ENCODE results near the gene MAN1A2. TPM values are rescaled to one million over a fixed set of nuclear protein-coding genes. Genes with fewer than 3 reads are reported as not detected.
"Not testable (repeated sequence)": the region's sequence is repeated elsewhere in the genome, so short reads cannot be mapped to it uniquely, and the experiment has no call there.

MAN1A2 gene
- total RNA-seq, 1 donor, result 51.0 TPM

DNA sequence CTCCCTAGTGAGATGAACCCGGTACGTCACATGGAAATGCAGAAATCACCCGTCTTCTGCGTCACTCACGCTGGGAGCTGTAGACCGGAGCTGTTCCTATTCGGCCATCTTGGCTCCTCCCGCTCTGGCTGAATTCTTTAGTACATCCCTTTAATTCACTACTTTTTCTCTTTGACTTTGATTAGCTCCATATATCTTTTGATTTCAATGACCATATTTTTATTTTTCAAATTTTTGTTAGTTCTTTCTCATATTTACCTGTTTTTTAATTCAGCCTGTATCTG is 8.7 kb upstream of the MAN1A2 start:
- H3K9me3 ChIP-seq (ENCODE audit: low read depth, low read length); H3K27ac ChIP-seq (ENCODE audit: low read depth, low read length); H2AFZ ChIP-seq (ENCODE audit: low read length); H3K4me3 ChIP-seq (ENCODE audit: insufficient read depth, low read length); H4K20me1 ChIP-seq (ENCODE audit: insufficient read depth, low read length); H3K36me3 ChIP-seq (ENCODE audit: insufficient read depth, low read length); DNase-seq (ENCODE audit: insufficient read length, low spot score, missing footprints); H3K4me1 ChIP-seq (ENCODE audit: insufficient read depth, low read length); H3K27me3 ChIP-seq (ENCODE audit: insufficient read depth, low read length); H3K4me2 ChIP-seq (ENCODE audit: insufficient read depth, low read length); H3K79me2 ChIP-seq (ENCODE audit: insufficient read depth, low read length): not testable (repeated sequence)

DNA sequence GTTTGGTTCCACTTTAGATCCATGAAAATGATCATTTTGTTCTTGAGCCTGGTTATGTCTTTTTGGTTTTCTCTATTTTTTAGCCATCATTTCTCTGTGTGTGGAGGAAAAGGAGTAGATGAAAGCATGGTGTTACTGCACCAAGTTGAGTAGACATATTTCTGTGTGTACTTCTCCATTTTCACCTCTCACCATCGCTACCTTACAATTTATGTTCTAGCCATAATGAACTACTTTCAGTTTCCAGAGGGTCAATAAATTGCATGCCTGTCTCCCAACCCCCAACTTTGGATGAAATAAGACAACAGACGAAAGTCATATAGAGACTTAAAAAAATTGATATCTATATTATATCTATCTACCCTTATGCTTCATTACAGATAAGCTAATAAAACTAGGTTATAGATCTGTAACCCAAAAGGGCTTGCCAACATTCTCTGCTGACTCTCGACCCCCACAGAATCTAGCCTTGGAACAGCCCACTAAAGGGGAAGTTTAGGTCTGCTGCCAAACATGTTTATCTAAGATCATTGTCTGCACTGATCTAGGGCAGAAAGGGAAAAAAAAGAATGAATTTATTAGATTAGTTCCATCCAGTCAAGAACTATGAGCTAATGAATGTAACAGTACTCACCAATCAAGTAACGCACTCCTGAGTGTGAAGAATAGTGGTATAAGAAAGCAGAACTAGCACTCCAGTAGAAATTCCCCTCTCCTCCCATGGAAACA is 7.5 kb upstream of the MAN1A2 start:
- peak; percentile 79 for DNase-seq (ENCODE audit: insufficient read length, low spot score, missing footprints)
- Histone ChIP-seq H2AFZ (ENCODE audit: low read length) (no peak overlapping the region), H3K27me3 (ENCODE audit: insufficient read depth, low read length) (no peaks in the 10 kb centered on the region), H3K4me1 (ENCODE audit: insufficient read depth, low read length) (no peaks in the 10 kb centered on the region), H4K20me1 (ENCODE audit: insufficient read depth, low read length) (no peaks in the 10 kb centered on the region), H3K36me3 (ENCODE audit: insufficient read depth, low read length) (no peaks in the 10 kb centered on the region), H3K4me2 (ENCODE audit: insufficient read depth, low read length) (no peak overlapping the region), H3K4me3 (ENCODE audit: insufficient read depth, low read length) (no peak overlapping the region), H3K27ac (ENCODE audit: low read depth, low read length) (no peak overlapping the region), H3K79me2 (ENCODE audit: insufficient read depth, low read length) (no peaks in the 10 kb centered on the region), H3K9me3 (ENCODE audit: low read depth, low read length) (no peaks in the 10 kb centered on the region)
- TF ChIP-seq, protein P1, sequence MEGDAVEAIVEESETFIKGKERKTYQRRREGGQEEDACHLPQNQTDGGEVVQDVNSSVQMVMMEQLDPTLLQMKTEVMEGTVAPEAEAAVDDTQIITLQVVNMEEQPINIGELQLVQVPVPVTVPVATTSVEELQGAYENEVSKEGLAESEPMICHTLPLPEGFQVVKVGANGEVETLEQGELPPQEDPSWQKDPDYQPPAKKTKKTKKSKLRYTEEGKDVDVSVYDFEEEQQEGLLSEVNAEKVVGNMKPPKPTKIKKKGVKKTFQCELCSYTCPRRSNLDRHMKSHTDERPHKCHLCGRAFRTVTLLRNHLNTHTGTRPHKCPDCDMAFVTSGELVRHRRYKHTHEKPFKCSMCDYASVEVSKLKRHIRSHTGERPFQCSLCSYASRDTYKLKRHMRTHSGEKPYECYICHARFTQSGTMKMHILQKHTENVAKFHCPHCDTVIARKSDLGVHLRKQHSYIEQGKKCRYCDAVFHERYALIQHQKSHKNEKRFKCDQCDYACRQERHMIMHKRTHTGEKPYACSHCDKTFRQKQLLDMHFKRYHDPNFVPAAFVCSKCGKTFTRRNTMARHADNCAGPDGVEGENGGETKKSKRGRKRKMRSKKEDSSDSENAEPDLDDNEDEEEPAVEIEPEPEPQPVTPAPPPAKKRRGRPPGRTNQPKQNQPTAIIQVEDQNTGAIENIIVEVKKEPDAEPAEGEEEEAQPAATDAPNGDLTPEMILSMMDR (IDR thresholded peaks at IDR 0.05; ENCODE audit: extremely low read depth, low read depth, low read length), result no peak

DNA sequence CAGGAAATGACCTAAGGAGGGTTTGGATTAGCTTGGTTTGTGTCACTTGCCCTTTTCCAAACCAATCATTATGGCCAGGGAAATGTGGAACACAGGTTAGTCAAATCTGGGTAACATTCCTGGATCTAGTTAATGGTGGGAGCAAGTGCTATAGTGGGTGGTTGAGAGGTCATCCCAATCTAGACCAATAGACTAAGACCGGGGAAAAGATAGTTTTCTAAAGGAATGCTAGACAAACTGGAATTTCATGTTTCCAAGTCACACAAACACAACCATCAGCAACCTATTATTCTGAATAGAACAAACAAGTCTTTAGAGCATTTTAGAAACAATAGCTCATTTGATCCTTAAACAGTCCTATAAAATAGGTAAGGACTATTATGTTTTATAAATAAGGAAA is 4.3 kb upstream of the MAN1A2 start:
- peaks cover 5% of the 10 kb centered on the region for H4K20me1 ChIP-seq (ENCODE audit: insufficient read depth, low read length)
- TF ChIP-seq, protein P1 (IDR thresholded peaks at IDR 0.05; ENCODE audit: extremely low read depth, low read depth, low read length), result no peak
- no peak overlapping the region for H3K27ac ChIP-seq (ENCODE audit: low read depth, low read length)
- no peak overlapping the region for H3K4me2 ChIP-seq (ENCODE audit: insufficient read depth, low read length)
- no peak for DNase-seq (ENCODE audit: insufficient read length, low spot score, missing footprints)
- H2AFZ ChIP-seq (ENCODE audit: low read length), result no peak overlapping the region
- peaks cover 10% of the 10 kb centered on the region for H3K4me1 ChIP-seq (ENCODE audit: insufficient read depth, low read length)
- no peak overlapping the region for H3K4me3 ChIP-seq (ENCODE audit: insufficient read depth, low read length)
- peaks cover 7% of the 10 kb centered on the region for H3K79me2 ChIP-seq (ENCODE audit: insufficient read depth, low read length)
- H3K27me3 ChIP-seq (ENCODE audit: insufficient read depth, low read length), result no peaks in the 10 kb centered on the region
- H3K9me3 ChIP-seq (ENCODE audit: low read depth, low read length), result no peaks in the 10 kb centered on the region
- H3K36me3 ChIP-seq (ENCODE audit: insufficient read depth, low read length), result no peaks in the 10 kb centered on the region

DNA sequence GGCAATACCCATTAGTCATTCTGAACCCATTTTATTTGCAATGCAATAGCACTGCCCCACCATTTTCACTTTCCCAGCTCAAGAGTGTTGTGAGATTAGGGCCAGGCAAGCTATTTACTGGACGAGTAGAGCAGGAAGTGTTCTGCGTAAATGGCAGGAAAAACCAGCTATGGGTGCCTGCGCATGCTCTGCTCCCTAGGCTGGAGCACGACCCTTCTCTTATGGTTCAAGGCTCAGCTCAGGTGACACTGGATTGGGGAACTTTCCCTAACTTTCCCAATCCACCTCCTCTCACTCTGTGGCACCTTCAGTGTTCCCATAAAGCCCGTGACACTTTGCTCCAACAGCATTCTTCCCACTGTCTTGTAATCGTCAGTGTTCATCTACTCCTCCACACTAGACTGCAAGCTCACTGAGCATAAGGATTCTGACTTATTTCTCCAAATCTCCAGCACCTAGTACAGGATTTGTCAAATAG is 3.6 kb upstream of the MAN1A2 start:
- no peak overlapping the region for H3K4me3 ChIP-seq (ENCODE audit: insufficient read depth, low read length)
- H3K79me2 ChIP-seq (ENCODE audit: insufficient read depth, low read length), result peaks cover 13% of the 10 kb centered on the region
- peak; percentile 27 for DNase-seq (ENCODE audit: insufficient read length, low spot score, missing footprints)
- no peaks in the 10 kb centered on the region for H3K27me3 ChIP-seq (ENCODE audit: insufficient read depth, low read length)
- no peaks in the 10 kb centered on the region for H3K36me3 ChIP-seq (ENCODE audit: insufficient read depth, low read length)
- H3K4me1 ChIP-seq (ENCODE audit: insufficient read depth, low read length), result peaks cover 10% of the 10 kb centered on the region
- H3K27ac ChIP-seq (ENCODE audit: low read depth, low read length), result no peak overlapping the region
- peaks cover 9% of the 10 kb centered on the region for H4K20me1 ChIP-seq (ENCODE audit: insufficient read depth, low read length)
- no peaks in the 10 kb centered on the region for H3K9me3 ChIP-seq (ENCODE audit: low read depth, low read length)
- H3K4me2 ChIP-seq (ENCODE audit: insufficient read depth, low read length), result no peak overlapping the region
- H2AFZ ChIP-seq (ENCODE audit: low read length), result no peak overlapping the region
- TF ChIP-seq, protein P1 (IDR thresholded peaks at IDR 0.05; ENCODE audit: extremely low read depth, low read depth, low read length), result no peak
